Endodermal cell (in vitro differentiated cells): Measurements from ENCODE around the gene EHD2. TPM values are rescaled to one million over a fixed set of nuclear protein-coding genes. Genes with fewer than 3 reads are reported as not detected.

Experiments used
- DNase-seq: peaks from one replicate; pipeline ENCODE4 v3.0.0-alpha.2; 2017
- H3K27ac ChIP-seq: 2 replicates; pipeline ENCODE4 v1.5.1; 2013; ENCODE audit warnings: mild to moderate bottlenecking, low read depth, low read length, moderate library complexity
- H3K27me3 ChIP-seq: 2 replicates; pipeline ENCODE4 v1.6.1; 2013; ENCODE audit warnings: mild to moderate bottlenecking, low read length, moderate library complexity; ENCODE audit not compliant: insufficient read depth, control insufficient read depth, poor library complexity, severe bottlenecking
- H3K36me3 ChIP-seq: 2 replicates; pipeline ENCODE4 v1.7.0; 2013; ENCODE audit warnings: mild to moderate bottlenecking, low read length, moderate library complexity; ENCODE audit not compliant: control insufficient read depth, insufficient read depth
- H3K4me1 ChIP-seq: one replicate; pipeline ENCODE4 v1.7.0; 2013; ENCODE audit warnings: low read length; ENCODE audit not compliant: control insufficient read depth, insufficient read depth
- H3K4me3 ChIP-seq: 2 replicates; pipeline ENCODE4 v1.5.1; 2013; ENCODE audit warnings: mild to moderate bottlenecking, low read length, moderate library complexity
- H3K9ac ChIP-seq: 2 replicates; pipeline ENCODE4 v1.6.1; 2013; ENCODE audit warnings: mild to moderate bottlenecking, low read length, moderate library complexity; ENCODE audit not compliant: poor library complexity, severe bottlenecking; ENCODE audit errors: extremely low read depth
- H3K9me3 ChIP-seq: 2 replicates; pipeline ENCODE4 v1.6.1; 2013; ENCODE audit warnings: mild to moderate bottlenecking, low read length, moderate library complexity; ENCODE audit not compliant: control insufficient read depth
- H3K27ac Mint-ChIP-seq: 2 replicates; pipeline ENCODE4 v1.8.0; 2020; ENCODE audit warnings: mixed read lengths
- H3K27me3 Mint-ChIP-seq: 2 replicates; pipeline ENCODE4 v1.8.0; 2021; ENCODE audit warnings: mild to moderate bottlenecking, mixed read lengths; ENCODE audit not compliant: insufficient read depth
- H3K36me3 Mint-ChIP-seq: 2 replicates; pipeline ENCODE4 v1.8.0; 2020; ENCODE audit warnings: low read depth, mixed read lengths
- H3K4me1 Mint-ChIP-seq: 2 replicates; pipeline ENCODE4 v1.8.0; 2020; ENCODE audit warnings: mixed read lengths
- H3K4me3 Mint-ChIP-seq: 2 replicates; pipeline ENCODE4 v1.8.0; 2020; ENCODE audit warnings: mild to moderate bottlenecking, moderate library complexity, mixed read lengths
- H3K9me3 Mint-ChIP-seq: 2 replicates; pipeline ENCODE4 v1.8.0; 2020; ENCODE audit warnings: mild to moderate bottlenecking, mixed read lengths
- CTCF ChIP-seq: fragments of 200-600 bp; sonication (generic); conservative IDR thresholded peaks from 2 replicates; pipeline ENCODE4 v1.5.0; 2021; ENCODE audit warnings: antibody characterized with exemption, mild to moderate bottlenecking
- WGBS, 2 experiments: methylation state at CpG; one replicate each; pipeline versions ENCODE4 v1.1.5 to v1.1.7; 2013; ENCODE audit warnings: missing lambda C conversion rate in 2 of 2, mixed read lengths in 1 of 2; ENCODE audit not compliant: insufficient coverage in 1 of 2, insufficient read length in 1 of 2; 5-methylcytosine and 5-hydroxymethylcytosine counted together
- total RNA-seq, 2 donors: library from RNA; stranded (reverse); fragmentation: NEBNext Ultra II Directional in 1 of 2; extraction: Animal tissue kit (Norgen Biotek cat#: 25700) in 1 of 2; gene quantifications; 2 replicates in 1 of 2; 3 replicates in 1 of 2; pipeline ENCODE4 v1.2.1, GENCODE V29; 2021

The EHD2 gene
- total RNA-seq, 2 donors from 2014 or later: 5.5 to 8.4 TPM

DNA sequence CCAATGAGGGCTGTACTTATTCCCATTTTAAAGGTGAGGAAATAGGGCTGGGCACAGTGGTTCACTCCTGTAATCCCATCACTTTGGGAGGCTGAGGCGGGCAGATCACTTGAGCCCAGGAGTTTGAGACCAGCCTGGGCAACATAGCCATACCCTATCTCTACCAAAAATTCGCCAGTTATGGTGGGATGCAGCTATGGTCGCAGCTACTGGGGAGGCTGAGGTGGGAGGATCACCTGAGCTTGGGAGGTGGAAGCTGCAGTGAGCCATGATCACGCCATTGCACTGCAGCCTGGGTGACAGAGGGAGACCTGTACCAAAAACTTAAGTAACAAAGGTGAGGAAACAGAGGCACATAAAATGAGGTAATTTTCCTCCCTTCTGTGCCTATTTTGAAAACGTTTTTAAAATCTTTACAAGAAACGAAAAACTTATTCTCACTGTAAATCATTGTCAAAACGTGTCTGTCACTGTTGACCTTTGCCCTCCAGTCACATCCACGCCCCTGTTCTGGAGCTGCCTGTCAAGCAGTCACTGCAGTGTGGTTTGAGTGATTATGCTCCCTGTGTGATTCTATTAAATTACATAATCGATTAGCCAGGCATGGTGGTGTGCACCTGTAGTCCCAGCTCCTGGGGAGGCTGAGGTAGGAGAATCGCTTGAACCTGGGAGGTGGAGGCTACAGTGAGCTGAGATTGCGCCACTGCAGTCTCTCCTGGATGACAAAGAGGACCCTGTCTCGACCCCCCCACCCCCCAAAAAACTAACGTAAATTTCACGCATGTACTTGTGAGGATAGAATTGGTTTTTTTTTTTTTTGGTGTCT lies 44.6 kb downstream of the EHD2 start:
- no peaks in the 10 kb centered on the region for H3K4me1 ChIP-seq
- 93 to 96% methylated on average over 10 to 13 of the region's 14 CpGs for WGBS, 2 experiments
- no peak overlapping the region for H3K4me3 ChIP-seq
- no peak overlapping the region for H3K27ac ChIP-seq
- H3K27ac Mint-ChIP-seq: peak overlapping the region; percentile 17
- H3K4me1 Mint-ChIP-seq: no peaks in the 10 kb centered on the region
- no peaks in the 10 kb centered on the region for H3K27me3 Mint-ChIP-seq
- H3K36me3 ChIP-seq: peaks cover 45% of the 10 kb centered on the region
- no peak for DNase-seq
- no peak for TF ChIP-seq CTCF
- H3K9me3 ChIP-seq: no peaks in the 10 kb centered on the region
- H3K9ac ChIP-seq: no peak overlapping the region
- peaks cover 54% of the 10 kb centered on the region for H3K36me3 Mint-ChIP-seq
- no peak overlapping the region for H3K4me3 Mint-ChIP-seq
- H3K27me3 ChIP-seq: no peaks in the 10 kb centered on the region
- peaks cover 2% of the 10 kb centered on the region for H3K9me3 Mint-ChIP-seq

DNA sequence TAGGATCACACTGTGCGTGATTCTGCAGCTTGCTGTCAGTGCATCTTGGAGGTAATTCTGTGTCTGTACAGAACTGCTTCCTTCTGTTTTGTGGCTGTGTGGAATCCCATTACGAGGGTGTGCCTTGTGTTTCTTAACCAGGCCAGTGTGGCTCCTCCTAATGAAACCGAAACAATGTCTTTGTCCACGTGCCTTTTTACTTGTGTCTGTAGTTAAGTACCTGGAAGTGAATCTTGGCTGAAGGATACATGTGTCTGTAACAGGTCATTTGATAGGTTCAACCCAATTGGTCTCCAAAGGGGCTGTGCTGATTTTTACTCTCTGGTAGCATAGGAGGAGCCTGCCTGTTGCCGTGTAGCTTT lies 45.2 kb downstream of the EHD2 start:
- Histone ChIP-seq H3K9ac (no peak overlapping the region), H3K9me3 (no peaks in the 10 kb centered on the region), H3K36me3 (peaks cover 39% of the 10 kb centered on the region), H3K4me1 (no peaks in the 10 kb centered on the region), H3K4me3 (no peak overlapping the region), H3K27me3 (no peaks in the 10 kb centered on the region), H3K27ac (no peak overlapping the region)
- 96 to 100% methylated on average over 5 of the region's 5 CpGs for WGBS, 2 experiments
- Mint-ChIP-seq H3K36me3 (peaks cover 48% of the 10 kb centered on the region), H3K27ac (peak overlapping the region; percentile 17), H3K4me1 (no peaks in the 10 kb centered on the region), H3K9me3 (peaks cover 2% of the 10 kb centered on the region), H3K4me3 (no peak overlapping the region), H3K27me3 (no peaks in the 10 kb centered on the region)
- no peak for TF ChIP-seq CTCF
- DNase-seq: no peak

- Mint-ChIP-seq H3K27me3 (no peaks in the 10 kb centered on the region), H3K36me3 (peaks cover 40% of the 10 kb centered on the region), H3K9me3 (peaks cover 2% of the 10 kb centered on the region), H3K4me1 (no peaks in the 10 kb centered on the region), H3K4me3 (no peak overlapping the region), H3K27ac (no peak overlapping the region)
- Histone ChIP-seq H3K4me3 (no peak overlapping the region), H3K9me3 (no peaks in the 10 kb centered on the region), H3K9ac (no peak overlapping the region), H3K36me3 (peaks cover 33% of the 10 kb centered on the region), H3K27ac (no peak overlapping the region), H3K4me1 (no peaks in the 10 kb centered on the region), H3K27me3 (no peaks in the 10 kb centered on the region)
- no peak for DNase-seq
- WGBS, 2 experiments: 74 to 77% methylated on average over 5 of the region's 5 CpGs
- TF ChIP-seq CTCF: no peak
Observed at GRCh38 chr19:47760632-47760999, 47.4 kb downstream of the EHD2 start.
